ENCODE measurements around the gene CCT8L2.
"Not testable (repeated sequence)": the region's sequence is repeated elsewhere in the genome, so short reads cannot be mapped to it uniquely, and the experiment has no call there.

DNA sequence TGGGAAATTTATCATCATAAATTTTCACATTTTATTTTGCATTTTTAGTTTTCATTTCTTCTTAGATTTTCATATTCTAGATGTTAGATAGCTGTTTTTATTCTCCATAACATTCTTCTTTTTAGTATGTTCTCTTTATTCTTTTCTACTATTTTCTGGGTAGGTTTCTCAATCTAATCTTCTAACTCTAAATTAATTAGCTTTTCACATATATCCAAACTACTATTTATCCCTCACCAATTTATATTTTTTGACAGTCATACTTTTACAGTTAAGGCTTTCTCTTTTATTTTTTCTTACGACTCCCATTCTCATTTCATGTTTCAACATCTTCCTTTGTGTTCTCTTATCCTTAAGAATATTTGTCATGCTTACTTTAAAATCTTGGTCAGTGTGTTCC, 35.9 kb upstream of the CCT8L2 start:
- TF ChIP-seq, protein P1, sequence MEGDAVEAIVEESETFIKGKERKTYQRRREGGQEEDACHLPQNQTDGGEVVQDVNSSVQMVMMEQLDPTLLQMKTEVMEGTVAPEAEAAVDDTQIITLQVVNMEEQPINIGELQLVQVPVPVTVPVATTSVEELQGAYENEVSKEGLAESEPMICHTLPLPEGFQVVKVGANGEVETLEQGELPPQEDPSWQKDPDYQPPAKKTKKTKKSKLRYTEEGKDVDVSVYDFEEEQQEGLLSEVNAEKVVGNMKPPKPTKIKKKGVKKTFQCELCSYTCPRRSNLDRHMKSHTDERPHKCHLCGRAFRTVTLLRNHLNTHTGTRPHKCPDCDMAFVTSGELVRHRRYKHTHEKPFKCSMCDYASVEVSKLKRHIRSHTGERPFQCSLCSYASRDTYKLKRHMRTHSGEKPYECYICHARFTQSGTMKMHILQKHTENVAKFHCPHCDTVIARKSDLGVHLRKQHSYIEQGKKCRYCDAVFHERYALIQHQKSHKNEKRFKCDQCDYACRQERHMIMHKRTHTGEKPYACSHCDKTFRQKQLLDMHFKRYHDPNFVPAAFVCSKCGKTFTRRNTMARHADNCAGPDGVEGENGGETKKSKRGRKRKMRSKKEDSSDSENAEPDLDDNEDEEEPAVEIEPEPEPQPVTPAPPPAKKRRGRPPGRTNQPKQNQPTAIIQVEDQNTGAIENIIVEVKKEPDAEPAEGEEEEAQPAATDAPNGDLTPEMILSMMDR (conservative IDR thresholded peaks at IDR 0.05; ENCODE audit: low read depth in 2 of 2) = not testable (repeated sequence)
- not testable (repeated sequence) for TF ChIP-seq EZH2 (IDR thresholded peaks at IDR 0.05; ENCODE audit: low read depth, unreplicated experiment); STAT1 (IDR thresholded peaks at IDR 0.05; ENCODE audit: unreplicated experiment); POLR2AphosphoS5 (IDR thresholded peaks at IDR 0.05; ENCODE audit: low read depth); CREB1 (CRISPR knock-in tag; IDR thresholded peaks at IDR 0.05; ENCODE audit: low read depth); EZH2phosphoT487 (IDR thresholded peaks at IDR 0.05; ENCODE audit: unreplicated experiment); ZNF114 (CRISPR knock-in tag; IDR thresholded peaks at IDR 0.05); NANOG (IDR thresholded peaks at IDR 0.05; ENCODE audit: borderline replicate concordance)
- TF ChIP-seq, protein P2, sequence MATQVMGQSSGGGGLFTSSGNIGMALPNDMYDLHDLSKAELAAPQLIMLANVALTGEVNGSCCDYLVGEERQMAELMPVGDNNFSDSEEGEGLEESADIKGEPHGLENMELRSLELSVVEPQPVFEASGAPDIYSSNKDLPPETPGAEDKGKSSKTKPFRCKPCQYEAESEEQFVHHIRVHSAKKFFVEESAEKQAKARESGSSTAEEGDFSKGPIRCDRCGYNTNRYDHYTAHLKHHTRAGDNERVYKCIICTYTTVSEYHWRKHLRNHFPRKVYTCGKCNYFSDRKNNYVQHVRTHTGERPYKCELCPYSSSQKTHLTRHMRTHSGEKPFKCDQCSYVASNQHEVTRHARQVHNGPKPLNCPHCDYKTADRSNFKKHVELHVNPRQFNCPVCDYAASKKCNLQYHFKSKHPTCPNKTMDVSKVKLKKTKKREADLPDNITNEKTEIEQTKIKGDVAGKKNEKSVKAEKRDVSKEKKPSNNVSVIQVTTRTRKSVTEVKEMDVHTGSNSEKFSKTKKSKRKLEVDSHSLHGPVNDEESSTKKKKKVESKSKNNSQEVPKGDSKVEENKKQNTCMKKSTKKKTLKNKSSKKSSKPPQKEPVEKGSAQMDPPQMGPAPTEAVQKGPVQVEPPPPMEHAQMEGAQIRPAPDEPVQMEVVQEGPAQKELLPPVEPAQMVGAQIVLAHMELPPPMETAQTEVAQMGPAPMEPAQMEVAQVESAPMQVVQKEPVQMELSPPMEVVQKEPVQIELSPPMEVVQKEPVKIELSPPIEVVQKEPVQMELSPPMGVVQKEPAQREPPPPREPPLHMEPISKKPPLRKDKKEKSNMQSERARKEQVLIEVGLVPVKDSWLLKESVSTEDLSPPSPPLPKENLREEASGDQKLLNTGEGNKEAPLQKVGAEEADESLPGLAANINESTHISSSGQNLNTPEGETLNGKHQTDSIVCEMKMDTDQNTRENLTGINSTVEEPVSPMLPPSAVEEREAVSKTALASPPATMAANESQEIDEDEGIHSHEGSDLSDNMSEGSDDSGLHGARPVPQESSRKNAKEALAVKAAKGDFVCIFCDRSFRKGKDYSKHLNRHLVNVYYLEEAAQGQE (IDR thresholded peaks at IDR 0.05; ENCODE audit: unreplicated experiment) = not testable (repeated sequence)
- TF ChIP-seq, protein P3, sequence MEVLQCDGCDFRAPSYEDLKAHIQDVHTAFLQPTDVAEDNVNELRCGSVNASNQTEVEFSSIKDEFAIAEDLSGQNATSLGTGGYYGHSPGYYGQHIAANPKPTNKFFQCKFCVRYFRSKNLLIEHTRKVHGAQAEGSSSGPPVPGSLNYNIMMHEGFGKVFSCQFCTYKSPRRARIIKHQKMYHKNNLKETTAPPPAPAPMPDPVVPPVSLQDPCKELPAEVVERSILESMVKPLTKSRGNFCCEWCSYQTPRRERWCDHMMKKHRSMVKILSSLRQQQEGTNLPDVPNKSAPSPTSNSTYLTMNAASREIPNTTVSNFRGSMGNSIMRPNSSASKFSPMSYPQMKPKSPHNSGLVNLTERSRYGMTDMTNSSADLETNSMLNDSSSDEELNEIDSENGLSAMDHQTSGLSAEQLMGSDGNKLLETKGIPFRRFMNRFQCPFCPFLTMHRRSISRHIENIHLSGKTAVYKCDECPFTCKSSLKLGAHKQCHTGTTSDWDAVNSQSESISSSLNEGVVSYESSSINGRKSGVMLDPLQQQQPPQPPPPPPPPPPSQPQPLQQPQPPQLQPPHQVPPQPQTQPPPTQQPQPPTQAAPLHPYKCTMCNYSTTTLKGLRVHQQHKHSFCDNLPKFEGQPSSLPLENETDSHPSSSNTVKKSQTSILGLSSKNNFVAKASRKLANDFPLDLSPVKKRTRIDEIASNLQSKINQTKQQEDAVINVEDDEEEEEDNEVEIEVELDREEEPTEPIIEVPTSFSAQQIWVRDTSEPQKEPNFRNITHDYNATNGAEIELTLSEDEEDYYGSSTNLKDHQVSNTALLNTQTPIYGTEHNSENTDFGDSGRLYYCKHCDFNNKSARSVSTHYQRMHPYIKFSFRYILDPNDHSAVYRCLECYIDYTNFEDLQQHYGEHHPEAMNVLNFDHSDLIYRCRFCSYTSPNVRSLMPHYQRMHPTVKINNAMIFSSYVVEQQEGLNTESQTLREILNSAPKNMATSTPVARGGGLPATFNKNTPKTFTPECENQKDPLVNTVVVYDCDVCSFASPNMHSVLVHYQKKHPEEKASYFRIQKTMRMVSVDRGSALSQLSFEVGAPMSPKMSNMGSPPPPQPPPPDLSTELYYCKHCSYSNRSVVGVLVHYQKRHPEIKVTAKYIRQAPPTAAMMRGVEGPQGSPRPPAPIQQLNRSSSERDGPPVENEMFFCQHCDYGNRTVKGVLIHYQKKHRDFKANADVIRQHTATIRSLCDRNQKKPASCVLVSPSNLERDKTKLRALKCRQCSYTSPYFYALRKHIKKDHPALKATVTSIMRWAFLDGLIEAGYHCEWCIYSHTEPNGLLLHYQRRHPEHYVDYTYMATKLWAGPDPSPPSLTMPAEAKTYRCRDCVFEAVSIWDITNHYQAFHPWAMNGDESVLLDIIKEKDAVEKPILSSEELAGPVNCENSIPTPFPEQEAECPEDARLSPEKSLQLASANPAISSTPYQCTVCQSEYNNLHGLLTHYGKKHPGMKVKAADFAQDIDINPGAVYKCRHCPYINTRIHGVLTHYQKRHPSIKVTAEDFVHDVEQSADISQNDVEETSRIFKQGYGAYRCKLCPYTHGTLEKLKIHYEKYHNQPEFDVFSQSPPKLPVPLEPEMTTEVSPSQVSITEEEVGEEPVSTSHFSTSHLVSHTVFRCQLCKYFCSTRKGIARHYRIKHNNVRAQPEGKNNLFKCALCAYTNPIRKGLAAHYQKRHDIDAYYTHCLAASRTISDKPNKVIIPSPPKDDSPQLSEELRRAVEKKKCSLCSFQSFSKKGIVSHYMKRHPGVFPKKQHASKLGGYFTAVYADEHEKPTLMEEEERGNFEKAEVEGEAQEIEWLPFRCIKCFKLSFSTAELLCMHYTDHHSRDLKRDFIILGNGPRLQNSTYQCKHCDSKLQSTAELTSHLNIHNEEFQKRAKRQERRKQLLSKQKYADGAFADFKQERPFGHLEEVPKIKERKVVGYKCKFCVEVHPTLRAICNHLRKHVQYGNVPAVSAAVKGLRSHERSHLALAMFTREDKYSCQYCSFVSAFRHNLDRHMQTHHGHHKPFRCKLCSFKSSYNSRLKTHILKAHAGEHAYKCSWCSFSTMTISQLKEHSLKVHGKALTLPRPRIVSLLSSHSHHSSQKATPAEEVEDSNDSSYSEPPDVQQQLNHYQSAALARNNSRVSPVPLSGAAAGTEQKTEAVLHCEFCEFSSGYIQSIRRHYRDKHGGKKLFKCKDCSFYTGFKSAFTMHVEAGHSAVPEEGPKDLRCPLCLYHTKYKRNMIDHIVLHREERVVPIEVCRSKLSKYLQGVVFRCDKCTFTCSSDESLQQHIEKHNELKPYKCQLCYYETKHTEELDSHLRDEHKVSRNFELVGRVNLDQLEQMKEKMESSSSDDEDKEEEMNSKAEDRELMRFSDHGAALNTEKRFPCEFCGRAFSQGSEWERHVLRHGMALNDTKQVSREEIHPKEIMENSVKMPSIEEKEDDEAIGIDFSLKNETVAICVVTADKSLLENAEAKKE (CRISPR knock-in tag; IDR thresholded peaks at IDR 0.05) = not testable (repeated sequence)
